Stomach (tissue), 4 donors: ENCODE data around the gene ZMIZ1.

Experiments
- CTCF ChIP-seq, 7 experiments: fragments of 450-650 bp in 4 of 7; fragments of 200-600 bp in 3 of 7; sonication (generic) in 3 of 7; IDR thresholded peaks; one replicate each; pipeline ENCODE4 v1.5.1; 2016 to 2019; ENCODE audit warnings: antibody characterized with exemption in 7 of 7, control low read depth in 2 of 7, mild to moderate bottlenecking in 1 of 7
- POLR2A ChIP-seq, 4 donors: fragments of 450-650 bp; IDR thresholded peaks; one replicate each; pipeline ENCODE4 v1.6.1; 2016; ENCODE audit warnings: antibody characterized with exemption in 4 of 4, control low read depth in 2 of 4, mild to moderate bottlenecking in 1 of 4, moderate library complexity in 1 of 4
- POLR2AphosphoS5 ChIP-seq, 3 donors: sonication (generic); formaldehyde crosslinking; IDR thresholded peaks; one replicate each; pipeline ENCODE4 v1.6.1; 2016; ENCODE audit warnings: antibody characterized with exemption in 3 of 3

GRCh38 chr10:79299397-79300241, 230.9 kb downstream of the ZMIZ1 start:
- TF ChIP-seq CTCF (IDR thresholded peaks at IDR 0.05) (no peak), POLR2AphosphoS5 (IDR thresholded peaks at IDR 0.05) (peak in 1 of 3 donors; percentile 9), POLR2A (IDR thresholded peaks at IDR 0.05) (no peak)
